Activated T-helper 1 cell treated with anti-CD3 and anti-CD28 coated beads, Interleukin-12 subunit alpha, Interleukin-12 subunit beta, Interleukin-2, Interleukin-4 antibody, amounts not matched to agents 30 ng/mL and 10 ng/mL and 1 ng/mL, durations not matched to agents 14 hours and 24 hours and 36 hours (primary cell): ENCODE data around the gene PRR14. TPM values are rescaled to one million over a fixed set of nuclear protein-coding genes. Genes with fewer than 3 reads are reported as not detected.
A peak's percentile ranks its signal among the peaks of the same experiment; 100 is the strongest.

Experiments used
- DNase-seq: peaks from one replicate; pipeline ENCODE4 v3.0.0; 2021; ENCODE audit warnings: low spot score
- H3K27ac Mint-ChIP-seq: one replicate; pipeline ENCODE4 v1.8.0; 2021; ENCODE audit warnings: mild to moderate bottlenecking, mixed read lengths
- H3K27me3 Mint-ChIP-seq: one replicate; pipeline ENCODE4 v1.8.0; 2022; ENCODE audit warnings: mild to moderate bottlenecking, moderate library complexity, mixed read lengths; ENCODE audit not compliant: insufficient read depth
- H3K36me3 Mint-ChIP-seq: one replicate; pipeline ENCODE4 v1.8.0; 2021; ENCODE audit warnings: low read depth, mixed read lengths
- H3K4me1 Mint-ChIP-seq: one replicate; pipeline ENCODE4 v1.8.0; 2021; ENCODE audit warnings: low read depth, mixed read lengths
- H3K4me3 Mint-ChIP-seq: one replicate; pipeline ENCODE4 v1.8.0; 2021; ENCODE audit warnings: mild to moderate bottlenecking, moderate library complexity, mixed read lengths
- H3K9me3 Mint-ChIP-seq: one replicate; pipeline ENCODE4 v1.8.0; 2021; ENCODE audit warnings: mixed read lengths
- intact Hi-C: fragments of 100-400 bp; cut with micrococcal nuclease; formaldehyde crosslinking; loops from one replicate; pipeline ENCODE4 v1.15.1; 2024
- total RNA-seq: library from RNA; stranded (reverse); gene quantifications from 2 replicates; pipeline ENCODE4 v1.2.3, GENCODE V29; 2022

PRR14 gene
- total RNA-seq, result 91.9 and 97.4 TPM in 2 replicates

- intact Hi-C loops, result loop anchor here (1.0 to 10.0 kb wide), 16 partner anchors 8 to 823 kb away; partner anchors contain the start of genes ALDOA, CDIPT, FBRS and FBXL19
- peaks cover 25% of the 10 kb centered on the region for H3K4me1 Mint-ChIP-seq
- H3K9me3 Mint-ChIP-seq, result no peaks in the 10 kb centered on the region
- peak within 1 kb of the TSS; percentile 98 for H3K27ac Mint-ChIP-seq
- peak within 1 kb of the TSS; percentile 97 for H3K4me3 Mint-ChIP-seq
- peaks cover 2% of the 10 kb centered on the region for H3K27me3 Mint-ChIP-seq
- peaks cover 28% of the 10 kb centered on the region for H3K36me3 Mint-ChIP-seq
- DNase-seq, result peak; percentile 98
Measured at GRCh38 chr16:30650369-30651123, at the start of gene PRR14. TSS of gene PRR14 (plus strand) at chr16:30650960. CDS start at chr16:30651646, 686 bp downstream.

DNA sequence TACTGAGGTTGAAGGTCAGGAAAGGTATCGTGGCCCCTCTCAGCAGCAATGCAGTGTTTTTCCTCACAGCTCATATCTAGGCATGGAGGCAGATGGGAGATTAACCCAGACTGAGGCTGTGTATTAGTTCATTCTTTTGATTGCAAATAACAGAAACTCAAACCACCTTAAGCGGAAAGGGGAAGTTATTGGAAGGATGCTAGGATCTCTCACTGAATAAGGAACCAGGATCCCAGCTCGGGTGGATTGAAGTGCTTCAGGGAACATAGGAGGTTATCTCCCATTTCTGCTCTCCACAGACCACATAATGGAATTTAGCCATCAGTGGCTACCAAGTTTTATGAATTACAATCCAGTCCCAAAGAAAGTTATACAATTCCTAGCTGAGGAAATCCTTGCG, 48.8 kb upstream of the PRR14 start:
- H3K27ac Mint-ChIP-seq, result no peak overlapping the region
- H3K4me1 Mint-ChIP-seq, result peaks cover 12% of the 10 kb centered on the region
- H3K4me3 Mint-ChIP-seq, result no peak overlapping the region
- H3K9me3 Mint-ChIP-seq, result no peaks in the 10 kb centered on the region
- peaks cover 37% of the 10 kb centered on the region for H3K36me3 Mint-ChIP-seq
- H3K27me3 Mint-ChIP-seq, result no peaks in the 10 kb centered on the region
- intact Hi-C loops, result no loop called here
- DNase-seq, result no peak

- Mint-ChIP-seq H3K9me3 (no peaks in the 10 kb centered on the region), H3K36me3 (peaks cover 42% of the 10 kb centered on the region), H3K4me1 (peaks cover 12% of the 10 kb centered on the region), H3K4me3 (no peak overlapping the region), H3K27ac (peak overlapping the region; percentile 40), H3K27me3 (no peaks in the 10 kb centered on the region)
- no peak for DNase-seq
- intact Hi-C loops, result no loop called here
Measured at GRCh38 chr16:30602616-30603277, 48.0 kb upstream of the PRR14 start.

- DNase-seq, result no peak
- intact Hi-C loops, result no loop called here
- Mint-ChIP-seq H3K27ac (no peak overlapping the region), H3K9me3 (no peaks in the 10 kb centered on the region), H3K4me3 (no peak overlapping the region), H3K27me3 (no peaks in the 10 kb centered on the region), H3K36me3 (peaks cover 46% of the 10 kb centered on the region), H3K4me1 (peaks cover 15% of the 10 kb centered on the region)
Measured at GRCh38 chr16:30603945-30604315, 46.8 kb upstream of the PRR14 start.

DNA sequence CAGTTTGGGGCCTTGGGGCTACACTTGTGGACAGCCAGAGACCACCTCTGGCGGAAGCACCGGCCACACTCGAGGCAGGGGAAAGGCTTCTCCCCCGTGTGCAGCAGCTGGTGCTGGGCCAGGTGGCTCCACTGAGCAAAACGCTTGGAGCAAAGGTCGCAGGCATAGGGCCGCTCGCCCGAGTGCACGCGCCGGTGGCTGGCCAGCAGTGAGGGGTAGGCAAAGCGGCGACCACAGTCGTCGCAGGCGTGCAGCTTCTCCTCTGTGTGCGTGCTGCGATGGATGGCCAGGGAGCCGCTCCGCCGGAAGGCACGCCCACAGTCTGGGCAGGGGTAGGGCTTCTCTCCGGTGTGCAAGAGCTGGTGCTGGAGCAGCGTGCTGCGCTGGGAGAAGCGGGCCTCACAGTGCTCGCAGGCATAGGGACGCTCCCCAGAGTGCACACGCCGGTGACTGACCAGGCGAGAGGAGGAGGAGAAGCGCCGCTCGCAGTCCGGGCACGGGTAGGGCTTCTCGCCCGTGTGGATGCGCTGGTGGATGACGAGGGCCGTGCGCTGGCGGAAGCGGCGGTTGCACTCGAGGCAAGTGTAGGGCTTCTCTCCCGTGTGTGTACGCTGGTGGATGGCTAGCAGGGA, 46.3 kb upstream of the PRR14 start:
- Mint-ChIP-seq H3K27ac (no peak overlapping the region), H3K9me3 (no peaks in the 10 kb centered on the region), H3K4me1 (peaks cover 20% of the 10 kb centered on the region), H3K27me3 (no peaks in the 10 kb centered on the region), H3K36me3 (peaks cover 46% of the 10 kb centered on the region), H3K4me3 (no peak overlapping the region)
- intact Hi-C loops, result no loop called here
- DNase-seq, result no peak

DNA sequence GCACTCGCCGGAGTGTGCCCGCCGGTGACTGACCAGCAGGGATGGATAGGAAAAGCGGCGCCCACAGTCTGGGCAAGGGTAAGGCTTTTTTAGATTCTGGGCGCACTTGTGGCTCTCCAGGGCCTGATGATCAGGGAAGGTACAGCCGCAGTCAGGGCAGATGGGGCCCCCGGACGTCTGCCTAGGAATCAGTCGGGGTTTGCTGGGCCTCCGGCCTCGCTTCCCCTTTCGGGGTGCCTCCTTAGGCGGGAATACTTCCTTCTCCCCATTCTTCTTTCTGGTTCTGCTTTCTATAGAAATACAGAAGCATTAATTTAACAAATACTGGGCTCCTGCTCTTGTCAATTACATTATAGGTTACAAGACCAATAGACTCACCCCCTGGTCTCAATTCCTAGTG, 45.6 kb upstream of the PRR14 start:
- Mint-ChIP-seq H3K27ac (no peak overlapping the region), H3K4me3 (no peak overlapping the region), H3K4me1 (peaks cover 22% of the 10 kb centered on the region), H3K9me3 (no peaks in the 10 kb centered on the region), H3K36me3 (peaks cover 44% of the 10 kb centered on the region), H3K27me3 (no peaks in the 10 kb centered on the region)
- intact Hi-C loops, result no loop called here
- DNase-seq, result no peak

DNA sequence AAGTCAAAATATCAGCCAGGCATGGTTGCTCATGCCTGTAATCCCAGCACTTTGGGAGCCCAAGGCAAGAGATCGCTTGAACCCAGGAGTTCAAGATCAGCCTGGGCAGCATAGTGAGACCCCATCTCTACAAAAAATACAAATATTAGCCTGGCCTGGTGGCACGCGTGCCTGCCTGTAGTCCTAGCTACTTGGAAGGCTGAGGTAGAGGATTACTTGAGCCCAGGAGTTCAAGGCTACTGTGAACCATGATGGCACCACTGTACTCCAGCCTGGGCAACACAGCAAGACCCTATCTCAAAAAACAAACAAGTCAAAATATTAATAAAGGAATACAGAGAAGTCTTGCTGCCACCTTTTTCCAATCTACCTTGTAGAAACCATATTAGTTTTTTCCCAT, 44.8 kb upstream of the PRR14 start:
- Mint-ChIP-seq H3K36me3 (peaks cover 39% of the 10 kb centered on the region), H3K4me3 (no peak overlapping the region), H3K4me1 (peaks cover 27% of the 10 kb centered on the region), H3K27ac (no peak overlapping the region), H3K9me3 (no peaks in the 10 kb centered on the region), H3K27me3 (no peaks in the 10 kb centered on the region)
- intact Hi-C loops, result no loop called here
- no peak for DNase-seq

DNA sequence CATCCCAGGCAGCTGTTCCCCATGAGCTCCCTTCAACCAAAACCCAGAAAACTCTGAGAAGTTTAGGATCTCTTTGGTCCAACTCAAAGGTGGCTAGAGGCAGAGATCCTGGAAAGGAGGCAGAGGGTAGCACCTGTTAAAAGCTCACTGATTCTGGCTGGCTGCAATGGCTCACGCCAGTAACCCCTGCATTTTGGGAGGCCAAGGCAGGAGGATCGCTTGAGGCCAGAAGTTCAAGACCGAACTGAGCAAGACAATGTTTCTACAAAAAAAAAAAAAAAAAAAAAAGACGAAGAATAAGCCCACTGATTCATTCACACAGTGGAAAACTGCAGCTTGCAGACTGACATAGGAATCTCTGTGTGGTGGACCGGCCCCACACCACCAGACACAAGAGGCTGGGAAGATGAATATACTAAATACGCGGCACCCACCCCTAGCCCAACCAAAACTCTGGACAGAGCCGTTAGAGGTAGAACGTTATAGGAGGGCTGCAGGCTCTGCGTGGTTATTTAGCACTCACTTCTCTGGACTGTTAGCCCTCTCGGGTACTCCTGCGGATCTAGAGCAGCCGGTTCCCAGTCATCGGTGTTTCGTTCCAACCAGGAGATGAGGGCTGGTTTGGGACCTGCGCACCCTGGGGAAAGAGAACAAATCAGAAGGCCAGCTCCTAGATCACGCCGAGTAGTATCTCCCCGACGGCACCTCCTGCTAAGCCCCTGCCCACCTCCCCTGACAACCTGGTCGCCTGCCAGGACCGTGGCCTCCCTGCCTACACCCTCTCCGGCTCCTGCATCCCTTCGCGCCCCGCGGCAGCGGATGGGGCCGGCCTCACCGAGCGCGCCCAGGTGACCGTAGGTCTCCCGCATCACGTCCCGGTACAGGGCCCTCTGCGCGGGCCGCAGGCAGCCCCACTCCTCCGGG, 41.5 kb upstream of the PRR14 start:
- peaks cover 19% of the 10 kb centered on the region for H3K4me1 Mint-ChIP-seq

GRCh38 chr16:30609926-30610839, 40.6 kb upstream of the PRR14 start, which contains the start of gene ZNF689:
TSS of gene ZNF689 (minus strand) at chr16:30610389. CDS start at chr16:30610041, 348 bp downstream.
- H3K27ac Mint-ChIP-seq, result peak within 1 kb of the TSS; percentile 96
- no peaks in the 10 kb centered on the region for H3K9me3 Mint-ChIP-seq
- H3K27me3 Mint-ChIP-seq, result no peaks in the 10 kb centered on the region
- peak within 1 kb of the TSS; percentile 93 for H3K4me3 Mint-ChIP-seq
- intact Hi-C loops, result loop anchor here (1.0 to 2.0 kb wide), 12 partner anchors 12 to 488 kb away; partner anchors contain the start of genes DCTPP1, FBRS, PRR14 and ZNF764
- peak; percentile 95 for DNase-seq
- H3K36me3 Mint-ChIP-seq, result peaks cover 16% of the 10 kb centered on the region
- H3K4me1 Mint-ChIP-seq, result peaks cover 19% of the 10 kb centered on the region

More for the DNA sequence above, 41.5 kb upstream of the PRR14 start:
- peak; percentile 41 for DNase-seq
- intact Hi-C loops, result no loop called here
- Mint-ChIP-seq H3K27ac (peak overlapping the region; percentile 96), H3K27me3 (no peaks in the 10 kb centered on the region), H3K36me3 (peaks cover 22% of the 10 kb centered on the region), H3K9me3 (no peaks in the 10 kb centered on the region), H3K4me3 (peak overlapping the region; percentile 93)

DNA sequence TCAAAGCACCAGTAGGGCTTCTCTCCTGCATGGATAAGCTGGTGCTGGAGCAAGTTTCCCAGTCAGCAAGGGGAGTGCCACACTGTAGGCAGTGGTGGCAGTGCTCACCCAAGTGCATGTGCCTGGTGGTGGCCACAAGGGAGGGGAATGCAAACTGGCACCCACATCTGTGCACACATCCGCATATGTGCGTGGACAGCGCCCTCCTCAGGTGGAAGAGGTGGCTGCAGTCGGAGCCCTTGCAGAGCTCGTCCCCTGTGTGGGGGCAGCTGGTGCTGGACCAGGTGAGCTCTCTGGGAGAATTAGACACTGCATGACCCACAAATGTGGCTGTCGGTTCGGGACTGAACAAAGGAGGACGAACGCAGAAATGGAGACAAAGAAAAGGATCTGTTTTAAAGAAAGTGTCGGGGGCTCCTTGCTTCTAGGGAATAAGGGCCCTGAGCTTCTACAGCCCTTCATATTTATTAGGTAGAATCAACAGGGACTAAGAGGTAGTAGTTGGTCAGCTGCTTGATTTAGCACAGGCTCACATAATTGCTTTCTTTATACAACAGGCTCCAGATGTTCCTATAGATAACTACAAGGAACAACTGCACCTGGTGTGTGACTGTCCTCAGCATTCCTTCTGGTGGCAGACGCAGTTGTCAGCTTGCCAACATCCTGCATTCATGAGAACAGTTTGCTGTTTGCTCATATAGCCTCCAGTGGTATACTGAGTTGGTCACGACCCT, 35.2 kb upstream of the PRR14 start:
- Mint-ChIP-seq H3K4me1 (peaks cover 12% of the 10 kb centered on the region), H3K36me3 (no peaks in the 10 kb centered on the region), H3K9me3 (no peaks in the 10 kb centered on the region), H3K27ac (no peak overlapping the region), H3K4me3 (no peak overlapping the region), H3K27me3 (peaks cover 2% of the 10 kb centered on the region)
- peak; percentile 62 for DNase-seq
- intact Hi-C loops, result no loop called here

DNA sequence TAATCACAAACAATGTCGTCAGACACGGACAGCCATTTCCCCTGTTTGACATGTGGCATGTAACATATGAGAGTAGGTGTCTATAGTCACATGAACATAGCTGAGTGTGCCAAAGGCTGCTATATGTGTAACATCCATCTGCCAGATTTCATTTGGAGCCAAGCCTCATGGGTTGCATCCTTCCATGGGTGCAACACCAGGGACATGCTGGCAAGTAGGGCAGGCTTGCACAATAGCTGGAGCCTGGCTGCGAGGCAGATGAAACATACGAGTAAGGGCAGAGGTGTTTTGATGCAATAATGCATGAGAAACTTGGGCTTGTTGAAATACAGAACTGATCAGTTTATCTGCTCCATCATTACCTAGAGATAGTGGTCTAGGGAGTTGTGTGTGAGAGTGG, 31.6 kb upstream of the PRR14 start:
- Mint-ChIP-seq H3K9me3 (no peaks in the 10 kb centered on the region), H3K4me1 (peaks cover 10% of the 10 kb centered on the region), H3K4me3 (no peak overlapping the region), H3K36me3 (no peaks in the 10 kb centered on the region), H3K27ac (no peak overlapping the region), H3K27me3 (peaks cover 13% of the 10 kb centered on the region)
- no peak for DNase-seq
- intact Hi-C loops, result no loop called here
